Measurements from ENCODE around the gene SFSWAP.
A peak's percentile ranks its signal among the peaks of the same experiment; 100 is the strongest.
"Not testable (repeated sequence)": the region's sequence is repeated elsewhere in the genome, so short reads cannot be mapped to it uniquely, and the experiment has no call there.

Gene SFSWAP

GRCh38 chr12:131737150-131737827 lies 26.4 kb downstream of the SFSWAP start:
- no peak for DNase-seq

- no peak for DNase-seq
These were observed 27.3 kb downstream of the SFSWAP start for GRCh38 chr12:131738196-131738595.

GRCh38 chr12:131740626-131741025 lies 29.7 kb downstream of the SFSWAP start:
- no peak for DNase-seq

DNA sequence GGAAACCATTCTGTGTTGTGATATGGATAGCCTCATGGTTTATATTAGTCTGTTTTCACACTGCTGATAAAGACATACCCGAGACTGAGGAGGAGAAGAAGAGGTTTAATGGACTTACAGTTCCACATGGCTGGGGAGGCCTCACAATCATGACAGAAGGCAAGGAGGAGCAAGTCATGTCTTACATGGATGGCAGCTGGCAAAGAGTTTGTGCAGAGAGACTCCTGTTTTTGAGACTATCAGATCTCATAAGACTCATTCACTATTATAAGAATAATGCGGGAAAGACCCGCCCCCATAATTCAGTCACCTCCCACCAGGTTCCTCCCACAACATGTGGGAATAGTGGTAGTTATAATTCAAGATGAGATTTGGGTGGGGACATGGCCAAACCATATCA lies 31.9 kb downstream of the SFSWAP start:
- not testable (repeated sequence) for DNase-seq

DNA sequence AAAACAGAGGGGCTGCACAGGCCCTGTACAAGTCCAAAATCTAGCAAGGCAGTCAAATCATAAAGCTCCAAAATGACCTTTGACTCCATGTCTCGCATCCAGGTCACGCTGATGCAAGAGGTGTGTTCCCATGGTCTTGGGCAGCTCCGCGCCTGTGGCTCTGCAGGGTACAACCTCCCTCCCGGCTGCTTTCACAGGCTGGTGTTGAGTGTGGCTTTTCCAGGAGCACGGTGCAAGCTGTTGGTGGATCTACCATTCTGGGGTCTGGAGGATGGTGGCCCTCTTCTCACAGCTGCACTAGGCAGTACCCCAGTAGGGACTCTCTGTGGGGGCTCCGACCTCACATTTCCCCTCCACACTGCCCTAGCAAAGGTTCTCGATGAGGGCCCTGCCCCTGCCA lies 32.5 kb downstream of the SFSWAP start:
- DNase-seq, result not testable (repeated sequence)

GRCh38 chr12:131743880-131744279 lies 33.0 kb downstream of the SFSWAP start:
- not testable (repeated sequence) for DNase-seq

GRCh38 chr12:131744675-131745074 lies 33.8 kb downstream of the SFSWAP start:
- DNase-seq, result not testable (repeated sequence)

DNA sequence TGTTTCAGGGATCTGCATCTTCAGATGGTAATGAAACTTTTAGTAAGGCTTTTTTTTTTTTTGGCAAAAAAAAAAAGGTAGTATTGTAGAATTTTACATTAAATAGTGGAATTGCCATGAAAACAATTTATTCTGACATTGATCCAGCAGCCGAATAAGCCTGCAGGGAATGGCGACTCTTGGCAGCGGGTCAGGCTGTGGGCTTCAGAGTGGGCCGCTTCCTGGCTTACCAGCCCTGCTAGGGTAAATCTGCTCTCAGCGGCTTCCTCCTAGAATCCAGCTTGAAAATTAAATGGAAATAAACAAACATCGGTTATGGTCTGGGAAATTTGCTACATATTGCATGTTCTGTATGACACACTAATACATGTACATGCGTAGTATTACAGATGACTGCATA lies 34.8 kb downstream of the SFSWAP start:
- DNase-seq, result no peak

DNA sequence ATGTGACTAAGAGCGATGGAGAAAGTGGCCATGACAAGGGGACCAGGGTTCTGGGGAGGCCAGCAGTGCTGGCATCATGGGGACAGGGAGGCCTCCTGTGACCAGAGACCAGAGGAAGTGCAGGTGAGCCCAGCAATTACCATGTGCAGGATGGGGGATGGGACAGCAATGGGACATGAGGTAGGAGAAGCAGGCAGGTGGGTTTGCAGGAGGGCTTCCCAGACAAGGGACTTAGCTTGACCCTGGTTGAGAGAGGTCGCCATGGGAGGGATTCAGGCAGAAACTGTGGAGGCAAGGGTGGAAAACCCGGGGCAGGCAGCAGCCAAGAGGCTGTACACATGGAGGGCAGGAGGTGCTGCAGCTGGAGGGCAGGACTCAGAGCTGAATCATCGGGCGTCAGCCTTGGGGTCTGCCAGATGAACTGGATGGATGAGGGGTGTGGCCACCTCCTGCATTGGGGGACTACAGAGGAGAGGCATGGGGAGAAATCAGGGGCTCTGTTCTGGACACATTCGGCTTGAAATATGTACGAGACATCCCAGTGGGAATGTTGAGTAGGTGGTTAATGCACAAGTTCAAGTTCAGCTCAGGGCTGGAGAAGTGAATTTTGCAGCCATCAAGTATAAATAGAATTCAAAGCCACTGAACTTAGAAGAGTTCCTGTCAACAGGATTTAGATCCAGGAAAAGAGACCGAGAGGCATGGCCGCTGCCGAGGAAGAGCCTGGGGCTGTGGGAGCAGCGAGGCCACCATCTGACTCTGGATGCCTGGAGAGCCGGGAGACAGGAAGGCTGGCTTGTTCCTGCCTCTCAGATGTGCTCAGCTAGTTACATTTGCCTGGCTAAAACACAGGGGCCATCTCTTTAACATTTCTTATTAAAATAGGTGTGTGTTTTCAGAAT lies 36.6 kb downstream of the SFSWAP start:
- no peak for DNase-seq

DNA sequence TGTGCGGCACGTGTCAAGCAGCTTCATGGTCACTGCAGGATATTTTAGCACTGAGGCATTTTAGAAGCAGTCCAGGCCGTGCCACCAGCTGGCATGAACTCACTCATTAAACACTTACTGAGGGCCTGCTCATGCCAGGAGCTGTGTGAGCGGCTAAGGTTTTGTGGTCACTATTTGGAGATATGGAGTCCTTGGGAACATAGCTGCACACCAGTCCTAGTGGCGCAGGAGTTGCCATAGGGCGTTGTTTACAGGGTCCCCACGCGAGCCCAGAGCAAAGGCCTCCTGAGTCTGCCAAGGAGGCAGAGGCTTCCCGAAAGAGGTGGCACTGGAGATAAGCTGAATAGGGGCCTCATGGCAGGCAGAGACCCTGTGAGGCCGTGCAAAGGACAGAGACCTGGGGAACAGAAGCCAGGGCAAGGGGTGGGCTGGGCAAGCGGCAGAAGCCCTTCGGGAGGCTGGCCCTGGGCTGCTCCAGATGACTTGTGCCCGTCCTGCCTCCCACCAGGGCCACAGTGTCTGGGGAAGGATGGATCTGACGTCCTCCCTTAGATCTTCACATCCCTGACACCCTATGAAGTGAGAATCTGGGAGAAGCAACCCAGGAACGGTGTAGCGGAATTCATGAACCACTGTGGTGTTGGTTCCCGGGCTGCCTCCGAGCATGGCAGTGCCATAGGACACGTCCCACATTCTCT lies 38.9 kb downstream of the SFSWAP start:
- no peak for DNase-seq

- no peak for DNase-seq
These were observed 40.4 kb downstream of the SFSWAP start for GRCh38 chr12:131751335-131751734.

DNA sequence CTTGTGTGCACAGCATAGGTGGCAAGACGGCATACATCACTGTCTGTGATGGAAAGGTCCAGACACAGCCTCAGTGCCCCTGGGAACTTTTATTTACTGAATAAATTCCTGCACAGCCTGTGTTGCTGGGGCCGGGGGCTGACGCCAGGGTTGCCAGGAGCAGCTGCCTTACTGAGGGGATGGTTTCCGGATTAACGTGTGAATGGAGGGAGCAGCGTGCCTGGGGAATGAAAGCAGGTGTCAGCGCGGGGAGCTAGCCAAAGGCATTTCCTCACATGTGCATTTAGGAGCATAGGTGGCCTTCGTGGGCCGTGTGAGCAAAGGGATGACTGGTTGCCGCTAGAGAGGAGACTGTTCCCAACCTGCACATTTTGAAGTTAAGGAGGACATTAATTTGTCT lies 41.6 kb downstream of the SFSWAP start:
- no peak for DNase-seq

DNA sequence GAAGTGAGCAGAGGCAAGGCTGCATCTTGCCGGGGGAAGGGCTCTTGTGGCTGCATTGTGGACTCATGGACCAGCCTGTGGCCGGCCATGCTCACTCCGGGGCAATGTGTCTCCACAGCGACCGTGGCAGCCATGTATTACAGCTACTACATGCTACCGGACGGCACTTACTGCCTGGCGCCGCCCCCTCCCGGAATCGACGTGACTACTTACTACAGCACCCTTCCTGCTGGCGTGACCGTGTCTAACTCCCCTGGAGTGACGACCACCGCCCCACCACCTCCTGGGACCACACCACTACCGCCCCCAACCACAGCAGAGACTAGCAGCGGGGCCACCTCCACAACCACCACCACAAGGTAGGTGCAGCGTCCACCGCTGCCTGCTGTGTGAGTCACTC lies 42.1 kb downstream of the SFSWAP start:
- no peak for DNase-seq

DNA sequence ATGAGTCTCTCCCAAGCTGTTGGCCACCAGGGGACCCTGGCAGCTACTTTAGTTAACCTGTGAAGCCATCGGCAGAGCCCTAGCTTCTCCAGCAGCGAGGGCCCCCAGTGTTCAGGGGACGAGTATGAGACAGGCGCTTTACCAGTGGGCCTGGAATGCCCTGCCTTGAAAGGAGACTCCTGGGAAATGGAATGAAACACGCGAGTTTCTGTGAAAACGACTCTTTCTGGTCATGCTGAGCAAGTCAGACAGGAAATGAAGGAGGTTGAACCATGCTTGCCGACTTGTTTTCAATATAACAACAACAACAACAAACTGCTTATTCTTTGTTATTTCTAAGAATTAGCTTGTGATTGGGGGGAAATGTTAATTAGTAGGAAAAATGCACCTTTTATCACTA lies 42.9 kb downstream of the SFSWAP start:
- no peak for DNase-seq

- no peak for DNase-seq
These were observed 43.3 kb downstream of the SFSWAP start for GRCh38 chr12:131754184-131754583.

DNA sequence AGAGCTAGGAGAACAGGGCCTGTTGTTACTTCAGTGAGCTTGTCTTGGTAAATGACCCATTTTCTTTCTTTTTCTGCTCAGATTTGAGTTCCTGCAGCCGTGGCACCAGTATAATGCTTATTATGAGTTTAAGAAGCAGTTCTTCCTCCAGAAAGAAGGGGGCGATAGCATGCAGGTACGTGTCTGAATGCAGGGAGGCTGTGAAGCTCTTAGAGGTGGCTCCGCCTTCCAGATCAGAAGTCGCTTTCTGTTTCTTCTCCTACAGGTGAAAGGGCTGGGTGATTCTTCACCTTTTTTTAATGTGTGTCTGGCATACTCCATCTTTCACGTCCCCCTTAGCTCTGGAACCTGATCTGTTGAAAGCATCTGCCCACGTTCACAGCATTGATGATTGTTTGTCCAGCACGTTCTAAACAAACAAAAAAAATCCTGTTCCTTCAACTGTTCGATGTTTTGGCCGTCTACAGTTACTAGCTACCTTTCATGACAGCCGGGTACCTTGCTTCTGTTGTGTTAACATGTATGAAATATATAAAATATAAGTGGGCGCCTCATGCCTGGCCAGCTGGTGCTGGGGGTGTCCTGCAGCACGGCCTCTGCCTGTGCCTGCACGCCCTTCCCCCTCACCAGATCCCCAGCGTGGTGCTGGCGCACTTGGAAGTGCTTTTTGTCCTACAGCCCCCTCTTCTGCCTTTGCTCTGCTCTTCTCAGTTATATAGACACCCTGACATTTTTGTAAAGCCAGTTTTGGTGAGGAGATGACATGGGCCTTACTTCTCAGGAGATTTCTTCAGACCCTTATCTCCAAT lies 44.6 kb downstream of the SFSWAP start:
- peak; percentile 4 to 18 for DNase-seq

- no peak for DNase-seq
These were observed 45.6 kb downstream of the SFSWAP start for GRCh38 chr12:131756441-131756840.

DNA sequence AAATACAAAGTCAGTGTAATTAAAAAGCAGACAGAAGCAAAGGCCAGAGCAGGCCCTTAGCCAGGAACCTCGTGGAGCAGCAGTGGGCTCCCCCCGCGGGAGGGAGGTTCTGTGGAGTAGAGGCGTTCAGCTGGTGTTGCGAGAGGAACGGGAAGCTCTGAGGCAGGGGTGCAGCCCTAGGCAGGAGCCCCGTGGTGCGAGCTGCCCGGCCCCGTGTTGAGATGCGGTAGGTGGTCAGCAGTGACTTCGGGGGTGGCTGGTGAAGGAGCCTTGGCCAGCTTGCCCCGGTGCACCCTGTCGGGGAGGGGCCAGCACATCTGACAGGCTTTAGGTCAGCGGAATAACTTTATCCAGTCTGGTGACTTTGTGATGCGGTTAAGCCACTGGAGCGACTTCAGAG lies 46.2 kb downstream of the SFSWAP start:
- DNase-seq, result no peak

GRCh38 chr12:131758016-131758739 lies 47.3 kb downstream of the SFSWAP start:
- no peak for DNase-seq

- DNase-seq, result no peak
These were observed 48.3 kb downstream of the SFSWAP start for GRCh38 chr12:131759176-131759575.

GRCh38 chr12:131761638-131762037 lies 50.7 kb downstream of the SFSWAP start:
- DNase-seq, result no peak

- no peak for DNase-seq
These were observed 53.8 kb downstream of the SFSWAP start for GRCh38 chr12:131764738-131765137.
